GM12878 (cell line): Measurements from ENCODE around the gene PTPN12. TPM values are rescaled to one million over a fixed set of nuclear protein-coding genes. Genes with fewer than 3 reads are reported as not detected.

Experiments
- ATAC-seq: fragments of 200-7000 bp; cut with Tn5 transposase; 3 replicates; pipeline ENCODE4 v1.9.1; 2020; ENCODE audit warnings: mild to moderate bottlenecking, moderate library complexity
- BruUV-seq: library from RNA; stranded (reverse); fragments of 400-500 nt; replicated peaks from 2 replicates; lab custom pipeline; 2021; lab: Mats Ljungman, UMichigan
- CTCF ChIA-PET: fragments of 300-600 bp; sonication (Branson Sonifier 250); formaldehyde crosslinking; extraction: SDS; loops from one replicate; lab custom pipeline; 2021; ENCODE audit warnings: inconsistent platforms; lab: Yijun Ruan, JAX
- POLR2A ChIA-PET: fragments of 350-600 bp; formaldehyde crosslinking; extraction: SDS; loops from one replicate; lab custom pipeline; 2021; ENCODE audit warnings: inconsistent platforms; lab: Charles Lee
- RAD21 ChIA-PET: fragments of 300-600 bp; sonication (Branson Sonifier 250); formaldehyde crosslinking; loops from one replicate; lab custom pipeline; 2023; ENCODE audit warnings: antibody characterized with exemption; ENCODE audit not compliant: unreplicated experiment; lab: Charles Lee
- SMC1A ChIA-PET: fragments of 300-600 bp; sonication (Branson Sonifier 250); formaldehyde crosslinking; loops from one replicate; lab custom pipeline; 2023; ENCODE audit not compliant: unreplicated experiment, uncharacterized antibody; lab: Charles Lee
- DNase-seq: peaks from one replicate; pipeline ENCODE4 v3.0.0-alpha.2; 2011; ENCODE audit warnings: low read depth, low spot score
- FAIRE-seq: peaks from 3 replicates; lab custom pipeline; 2011; peaks lifted over from hg19 to GRCh38; lab: Jason Lieb, UNC
- H2AFZ ChIP-seq: 2 replicates; pipeline ENCODE4 v1.6.0; 2011; ENCODE audit warnings: low read depth, low read length, control low read depth; ENCODE audit not compliant: control insufficient read depth
- H3K27ac ChIP-seq: 2 replicates; pipeline ENCODE4 v1.5.1; 2011; ENCODE audit warnings: control low read depth; ENCODE audit not compliant: control insufficient read depth, insufficient read depth
- H3K27me3 ChIP-seq, 2 experiments: replicated peaks in 1 of 2; 2 replicates each; pipeline versions ENCODE4 v1.6.0 to v1.6.1; 2011; ENCODE audit warnings: low read length in 1 of 2; ENCODE audit not compliant: control insufficient read depth in 2 of 2, insufficient read depth in 2 of 2
- H3K36me3 ChIP-seq, 2 experiments: 2 replicates each; pipeline ENCODE4 v1.5.1; 2011; ENCODE audit warnings: low read length in 1 of 2; ENCODE audit not compliant: control insufficient read depth in 2 of 2, insufficient read depth in 2 of 2
- H3K4me1 ChIP-seq: 2 replicates; pipeline ENCODE4 v1.6.1; 2011; ENCODE audit warnings: mild to moderate bottlenecking, low read length, moderate library complexity, mixed read lengths; ENCODE audit not compliant: control insufficient read depth, insufficient read depth
- H3K4me2 ChIP-seq: 2 replicates; pipeline ENCODE4 v1.6.0; 2011; ENCODE audit warnings: control low read depth; ENCODE audit not compliant: control insufficient read depth, insufficient read depth
- H3K4me3 ChIP-seq: fragments of 200-600 bp; sonication (generic); 2 replicates; pipeline ENCODE4 v1.5.1; 2016
- H3K79me2 ChIP-seq: 2 replicates; pipeline ENCODE4 v1.6.0; 2011; ENCODE audit warnings: low read length; ENCODE audit not compliant: control insufficient read depth, insufficient read depth
- H3K9ac ChIP-seq: 2 replicates; pipeline ENCODE4 v1.8.0; 2011; ENCODE audit warnings: low read length, control low read depth, mixed read lengths; ENCODE audit not compliant: control insufficient read depth, insufficient read depth
- H3K9me3 ChIP-seq: replicated peaks from 3 replicates; pipeline ENCODE4 v1.5.1; 2011; ENCODE audit warnings: mild to moderate bottlenecking, low read length; ENCODE audit not compliant: control insufficient read depth, insufficient read depth
- H4K20me1 ChIP-seq: 2 replicates; pipeline ENCODE4 v1.6.0; 2011; ENCODE audit not compliant: control insufficient read depth, insufficient read depth
- RAD21 ChIP-seq: IDR thresholded peaks from 2 replicates; pipeline ENCODE4 v1.6.1; 2011; ENCODE audit warnings: mild to moderate bottlenecking, low read depth, low read length, moderate library complexity; ENCODE audit not compliant: insufficient read depth
- RBBP5 ChIP-seq: fragments of 200-600 bp; sonication (generic); conservative IDR thresholded peaks from 2 replicates; pipeline ENCODE4 v1.6.1; 2016
- STAT1 ChIP-seq: fragments of 450-650 bp; conservative IDR thresholded peaks from 2 replicates; pipeline ENCODE4 v1.6.1; 2014; ENCODE audit warnings: antibody characterized with exemption, mild to moderate bottlenecking
- TARDBP ChIP-seq: IDR thresholded peaks from 2 replicates; pipeline ENCODE4 v1.6.1; 2016; ENCODE audit warnings: borderline replicate concordance
- in situ Hi-C: fragments of 300-500 bp; cut with MboI; formaldehyde crosslinking; loops from 9 replicates; pipeline ENCODE4 v1.14.3; 2018; ENCODE audit warnings: mixed read lengths
- intact Hi-C: fragments of 100-400 bp; cut with micrococcal nuclease; formaldehyde crosslinking; loops from one replicate; pipeline ENCODE4 v1.14.2; 2022; ENCODE audit not compliant: unreplicated experiment
- polyA plus RNA-seq, 11 experiments: library from polyadenylated mRNA; depleted of rRNA in 4 of 11; unstranded in 6 of 11; stranded (reverse) in 5 of 11; fragments of >200 nt; fragmentation: Nextera tagmentation in 4 of 11; fragmentation: Illumina TruSeq in 1 of 11; extraction: Ambion mirVana in 4 of 11; extraction: Trizol in 1 of 11; gene quantifications; 1 replicate in 1 of 11; 2 replicates in 10 of 11; pipeline versions ENCODE4 v1.2.1 to v1.2.3, GENCODE V29; 2011 to 2016; ENCODE audit warnings: inconsistent platforms in 2 of 11, missing spikeins in 2 of 11, low read depth in 1 of 11
- total RNA-seq, 4 experiments: library from RNA; depleted of rRNA in 3 of 4; stranded (reverse); fragments of >200 nt in 3 of 4; fragmentation: Illumina TruSeq in 1 of 4; extraction: Trizol in 1 of 4; gene quantifications; 2 replicates each; pipeline versions ENCODE4 v1.2.1 to v1.2.3, GENCODE V29; 2013 to 2021
- TF ChIP-seq, protein P1 (sequence below): fragments of 450-650 bp; formaldehyde crosslinking; IDR thresholded peaks from 2 replicates; pipeline ENCODE4 v1.4.0; 2022; ENCODE audit warnings: mild to moderate bottlenecking, moderate library complexity

Gene PTPN12
- total and polyA plus RNA-seq, 10 of the 15 experiments (the other 5 are each of a cell fraction or from before 2014, with no cell fraction given): 6.6 to 52.9 (median 17.4) TPM

DNA sequence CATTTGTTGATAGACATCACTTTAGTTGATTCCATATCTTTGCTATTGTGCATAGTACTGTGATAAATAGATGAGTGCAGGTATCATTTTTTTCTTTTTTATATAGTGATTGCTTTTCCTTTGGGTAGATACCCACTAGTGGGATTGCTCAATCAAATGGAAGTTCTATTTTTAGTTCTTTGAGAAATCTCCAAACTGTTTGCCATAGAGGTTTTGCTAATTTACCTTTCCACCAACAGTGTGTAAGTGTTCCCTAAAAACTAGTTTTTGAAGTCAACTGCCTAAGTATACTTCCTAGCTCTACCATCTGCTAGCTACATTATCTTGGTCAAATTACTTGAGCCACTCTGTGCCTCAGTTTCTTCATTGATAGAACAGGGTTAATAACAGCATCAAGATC is 127.6 kb downstream of the PTPN12 start:
- POLR2A ChIA-PET: interaction anchor here (0.6 kb wide), 1 partner anchor 15 kb away, joined by 3 read pairs; no protein-coding TSS in a partner anchor
- FAIRE-seq: no peak
- intact Hi-C loops: no loop called here

More for the DNA sequence above, 127.6 kb downstream of the PTPN12 start:
- DNase-seq: no peak
- Histone ChIP-seq H3K4me1 (no peaks in the 10 kb centered on the region), H3K4me2 (no peak overlapping the region), H3K9ac (no peak overlapping the region), H4K20me1 (no peaks in the 10 kb centered on the region), H3K4me3 (no peak overlapping the region), H3K27ac (no peak overlapping the region), H3K36me3 (no peaks in the 10 kb centered on the region), H3K79me2 (no peaks in the 10 kb centered on the region), H3K9me3 (no peaks in the 10 kb centered on the region), H3K27me3 (no peaks in the 10 kb centered on the region), H2AFZ (no peak overlapping the region)
- in situ Hi-C loops: loop anchor here (10.0 kb wide), 1 partner anchor 370 kb away; no protein-coding TSS in a partner anchor
- ChIA-PET RAD21 (no interaction called here), CTCF (interaction anchor here (1.1 to 2.7 kb wide), 5 partner anchors 9 to 95 kb away, joined by 3 to 19 read pairs (median 4); no protein-coding TSS in a partner anchor), SMC1A (interaction anchor here (1.1 to 1.2 kb wide), 3 partner anchors 13 to 95 kb away, joined by 3 to 5 read pairs (median 5); no protein-coding TSS in a partner anchor)
- no TSS peak for BruUV-seq
- no peak for ATAC-seq
- TF ChIP-seq TARDBP (no peak), RBBP5 (no peak), STAT1 (no peak), RAD21 (no peak)
- TF ChIP-seq, protein P1, sequence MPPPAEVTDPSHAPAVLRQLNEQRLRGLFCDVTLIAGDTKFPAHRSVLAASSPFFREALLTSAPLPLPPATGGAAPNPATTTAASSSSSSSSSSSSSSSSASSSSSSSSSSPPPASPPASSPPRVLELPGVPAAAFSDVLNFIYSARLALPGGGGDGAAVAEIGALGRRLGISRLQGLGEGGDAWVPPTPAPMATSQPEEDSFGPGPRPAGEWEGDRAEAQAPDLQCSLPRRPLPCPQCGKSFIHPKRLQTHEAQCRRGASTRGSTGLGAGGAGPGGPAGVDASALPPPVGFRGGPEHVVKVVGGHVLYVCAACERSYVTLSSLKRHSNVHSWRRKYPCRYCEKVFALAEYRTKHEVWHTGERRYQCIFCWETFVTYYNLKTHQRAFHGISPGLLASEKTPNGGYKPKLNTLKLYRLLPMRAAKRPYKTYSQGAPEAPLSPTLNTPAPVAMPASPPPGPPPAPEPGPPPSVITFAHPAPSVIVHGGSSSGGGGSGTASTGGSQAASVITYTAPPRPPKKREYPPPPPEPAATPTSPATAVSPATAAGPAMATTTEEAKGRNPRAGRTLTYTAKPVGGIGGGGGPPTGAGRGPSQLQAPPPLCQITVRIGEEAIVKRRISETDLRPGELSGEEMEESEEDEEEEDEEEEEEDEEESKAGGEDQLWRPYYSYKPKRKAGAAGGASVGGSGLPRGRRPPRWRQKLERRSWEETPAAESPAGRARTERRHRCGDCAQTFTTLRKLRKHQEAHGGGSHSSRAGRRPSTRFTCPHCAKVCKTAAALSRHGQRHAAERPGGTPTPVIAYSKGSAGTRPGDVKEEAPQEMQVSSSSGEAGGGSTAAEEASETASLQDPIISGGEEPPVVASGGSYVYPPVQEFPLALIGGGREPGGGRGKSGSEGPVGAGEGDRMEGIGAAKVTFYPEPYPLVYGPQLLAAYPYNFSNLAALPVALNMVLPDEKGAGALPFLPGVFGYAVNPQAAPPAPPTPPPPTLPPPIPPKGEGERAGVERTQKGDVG: no peak
